Esophagus muscularis mucosa (tissue), 3 donors: ENCODE measurements around the gene NDFIP1.

Source experiments
- POLR2A ChIP-seq: fragments of 450-650 bp; IDR thresholded peaks from one replicate; pipeline ENCODE4 v1.6.1; 2017; ENCODE audit warnings: antibody characterized with exemption, moderate library complexity, mild to moderate bottlenecking, low read depth
- POLR2AphosphoS5 ChIP-seq, 2 donors: sonication (generic); formaldehyde crosslinking; IDR thresholded peaks; one replicate each; pipeline ENCODE4 v1.6.1; 2017; ENCODE audit warnings: antibody characterized with exemption in 2 of 2
- TF ChIP-seq, protein P1 (sequence below), 3 experiments: fragments of 200-600 bp in 2 of 3; fragments of 450-650 bp in 1 of 3; sonication (generic) in 2 of 3; IDR thresholded peaks; one replicate each; pipeline ENCODE4 v1.5.1; 2017 to 2019; ENCODE audit warnings: antibody characterized with exemption in 3 of 3, mild to moderate bottlenecking in 2 of 3, moderate library complexity in 1 of 3

DNA sequence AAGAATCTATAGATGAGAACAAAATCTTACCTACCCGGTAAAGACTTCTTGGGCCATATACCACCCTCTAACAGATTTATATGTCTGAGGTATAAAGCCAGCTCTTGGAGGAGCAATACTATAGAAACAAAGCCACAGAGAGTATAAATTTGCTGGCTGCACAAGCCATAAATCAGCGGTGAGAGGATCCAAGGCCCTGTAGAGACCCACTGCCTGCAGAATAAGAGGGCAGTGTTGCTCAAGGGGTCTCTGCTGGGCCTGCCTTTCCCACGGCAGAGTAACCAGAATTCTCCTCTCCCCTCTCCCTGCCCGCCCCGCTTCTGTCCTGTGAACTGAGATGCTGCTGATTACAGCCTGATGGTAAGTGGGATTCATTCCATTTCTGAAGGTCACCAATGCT is 89.2 kb downstream of the NDFIP1 start:
- TF ChIP-seq POLR2AphosphoS5 (IDR thresholded peaks at IDR 0.05) (no peak), POLR2A (no peak)
- TF ChIP-seq, protein P1, sequence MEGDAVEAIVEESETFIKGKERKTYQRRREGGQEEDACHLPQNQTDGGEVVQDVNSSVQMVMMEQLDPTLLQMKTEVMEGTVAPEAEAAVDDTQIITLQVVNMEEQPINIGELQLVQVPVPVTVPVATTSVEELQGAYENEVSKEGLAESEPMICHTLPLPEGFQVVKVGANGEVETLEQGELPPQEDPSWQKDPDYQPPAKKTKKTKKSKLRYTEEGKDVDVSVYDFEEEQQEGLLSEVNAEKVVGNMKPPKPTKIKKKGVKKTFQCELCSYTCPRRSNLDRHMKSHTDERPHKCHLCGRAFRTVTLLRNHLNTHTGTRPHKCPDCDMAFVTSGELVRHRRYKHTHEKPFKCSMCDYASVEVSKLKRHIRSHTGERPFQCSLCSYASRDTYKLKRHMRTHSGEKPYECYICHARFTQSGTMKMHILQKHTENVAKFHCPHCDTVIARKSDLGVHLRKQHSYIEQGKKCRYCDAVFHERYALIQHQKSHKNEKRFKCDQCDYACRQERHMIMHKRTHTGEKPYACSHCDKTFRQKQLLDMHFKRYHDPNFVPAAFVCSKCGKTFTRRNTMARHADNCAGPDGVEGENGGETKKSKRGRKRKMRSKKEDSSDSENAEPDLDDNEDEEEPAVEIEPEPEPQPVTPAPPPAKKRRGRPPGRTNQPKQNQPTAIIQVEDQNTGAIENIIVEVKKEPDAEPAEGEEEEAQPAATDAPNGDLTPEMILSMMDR (IDR thresholded peaks at IDR 0.05) = no peak
